ENCODE results near the gene SNTA1. TPM values are rescaled to one million over a fixed set of nuclear protein-coding genes. Genes with fewer than 3 reads are reported as not detected.
A peak's percentile ranks its signal among the peaks of the same experiment; 100 is the strongest.

Gene SNTA1
- polyA plus RNA-seq, 1 of the 3 experiments (the other 2 are of a cell fraction): 11.2 TPM

GRCh38 chr20:33386673-33387072 lies 56.9 kb downstream of the SNTA1 start:
- DNase-seq: no peak
- Histone ChIP-seq H2AFZ (ENCODE audit: low read depth) (no peak overlapping the region), H3K9me2 (no peaks in the 10 kb centered on the region), H3K4me1 (ENCODE audit: control insufficient read depth in 1 of 2, insufficient read depth in 2 of 2, low read depth in 1 of 2, low read length in 1 of 2) (peaks cover 0 to 5% of the 10 kb centered on the region in 2 experiments; a peak in 1 of 4 replicates), H3K4me3 (ENCODE audit: low read depth in 2 of 2, low read length in 1 of 2) (no peak overlapping the region), H3F3A (replicated peaks; ENCODE audit: insufficient read depth) (no peaks in the 10 kb centered on the region), H4K20me1 (ENCODE audit: insufficient read depth) (no peaks in the 10 kb centered on the region), H3K9me3 (no peaks in the 10 kb centered on the region), H3K4me2 (no peak overlapping the region), H3K36me3 (replicated peaks in 1 of 2; ENCODE audit: control insufficient read depth in 1 of 2, insufficient read depth in 2 of 2, low read length in 1 of 2) (peaks cover 13 to 43% of the 10 kb centered on the region in 2 experiments), H3K27me3 (ENCODE audit: insufficient read depth) (no peaks in the 10 kb centered on the region), H3K27ac (ENCODE audit: low read depth in 2 of 2, low read length in 1 of 2) (peak overlapping the region in 1 of 2 experiments; percentile 30; a peak in 1 of 4 replicates), H3K9ac (no peak overlapping the region), H3K79me2 (ENCODE audit: insufficient read depth) (no peaks in the 10 kb centered on the region)
- no peak for TF ChIP-seq FOSL2 (IDR thresholded peaks at IDR 0.05; ENCODE audit: borderline replicate concordance, low read depth)
- TF ChIP-seq ZBTB33 (IDR thresholded peaks at IDR 0.05; ENCODE audit: borderline replicate concordance, low read depth): no peak
- TF ChIP-seq SMC3 (IDR thresholded peaks at IDR 0.05; ENCODE audit: low read depth, low read length): no peak
- ChIA-PET CTCF (interaction anchor here (0.9 kb wide), 1 partner anchor 281 kb away, joined by 3 read pairs; no protein-coding TSS in a partner anchor), POLR2A (no interaction called here)
- WGBS (ENCODE audit: low lambda C conversion rate): 100% methylated on average over 1 of the region's 1 CpG

- H3K9ac ChIP-seq: no peak overlapping the region
- TF ChIP-seq TAF1 (IDR thresholded peaks at IDR 0.05; ENCODE audit: borderline replicate concordance, low read depth, low read length): no peak
- TF ChIP-seq RCOR1 (IDR thresholded peaks at IDR 0.05; ENCODE audit: low read length): no peak
- no peak for TF ChIP-seq RAD21 (IDR thresholded peaks at IDR 0.05; ENCODE audit: low read length)
- TF ChIP-seq RFX5 (IDR thresholded peaks at IDR 0.05; ENCODE audit: low read length): no peak
- no peak for TF ChIP-seq TEAD4 (IDR thresholded peaks at IDR 0.05; ENCODE audit: borderline replicate concordance, insufficient read depth)
- no peak for TF ChIP-seq TCF12 (IDR thresholded peaks at IDR 0.05)
- 97% methylated on average over 2 of the region's 2 CpGs for WGBS (ENCODE audit: low lambda C conversion rate)
- H4K20me1 ChIP-seq (ENCODE audit: insufficient read depth): no peaks in the 10 kb centered on the region
- no peaks in the 10 kb centered on the region; a peak in 1 of 4 replicates for H3K4me1 ChIP-seq (ENCODE audit: control insufficient read depth in 1 of 2, insufficient read depth in 2 of 2, low read depth in 1 of 2, low read length in 1 of 2)
- H3F3A ChIP-seq (replicated peaks; ENCODE audit: insufficient read depth): peaks cover 12% of the 10 kb centered on the region
- no peaks in the 10 kb centered on the region for H3K9me3 ChIP-seq
- POLR2A ChIA-PET: no interaction called here
- H3K27ac ChIP-seq (ENCODE audit: low read depth in 2 of 2, low read length in 1 of 2): no peak overlapping the region
- H3K27me3 ChIP-seq (ENCODE audit: insufficient read depth): no peaks in the 10 kb centered on the region
- no peak overlapping the region for H3K4me2 ChIP-seq
- H2AFZ ChIP-seq (ENCODE audit: low read depth): no peak overlapping the region
- no peaks in the 10 kb centered on the region for H3K79me2 ChIP-seq (ENCODE audit: insufficient read depth)
- CTCF ChIA-PET: interaction anchor here (1.0 to 1.5 kb wide), 2 partner anchors 23 to 115 kb away, joined by 3 to 4 read pairs; no protein-coding TSS in a partner anchor
- DNase-seq: no peak
- no peaks in the 10 kb centered on the region for H3K9me2 ChIP-seq
- H3K36me3 ChIP-seq (replicated peaks in 1 of 2; ENCODE audit: control insufficient read depth in 1 of 2, insufficient read depth in 2 of 2, low read length in 1 of 2): peaks cover 9 to 71% of the 10 kb centered on the region in 2 experiments
- no peak overlapping the region for H3K4me3 ChIP-seq (ENCODE audit: low read depth in 2 of 2, low read length in 1 of 2)
Observed at GRCh38 chr20:33377366-33377765, 66.2 kb downstream of the SNTA1 start.

Measured in SK-N-SH (cell line).